ENCODE results near the gene IL22RA1.

The IL22RA1 gene

GRCh38 chr1:24138476-24139221 is 4.3 kb downstream of the IL22RA1 start:
- H3K4me3 ChIP-seq (ENCODE audit: low read length) = no peak overlapping the region
- no peak for TF ChIP-seq ZNF274 (IDR thresholded peaks at IDR 0.05; ENCODE audit: low read depth, low read length)

- H3K4me3 ChIP-seq (ENCODE audit: low read length) = no peak overlapping the region
- TF ChIP-seq ZNF274 (IDR thresholded peaks at IDR 0.05; ENCODE audit: low read depth, low read length) = no peak
Measured at GRCh38 chr1:24136956-24137539, 5.9 kb downstream of the IL22RA1 start.

GRCh38 chr1:24134376-24134775 is 8.6 kb downstream of the IL22RA1 start:
- H3K4me3 ChIP-seq (ENCODE audit: low read length) = no peak overlapping the region
- TF ChIP-seq ZNF274 (IDR thresholded peaks at IDR 0.05; ENCODE audit: low read depth, low read length) = no peak

GRCh38 chr1:24133819-24134218 is 9.1 kb downstream of the IL22RA1 start:
- TF ChIP-seq ZNF274 (IDR thresholded peaks at IDR 0.05; ENCODE audit: low read depth, low read length) = no peak
- H3K4me3 ChIP-seq (ENCODE audit: low read length) = no peak overlapping the region

- no peak overlapping the region for H3K4me3 ChIP-seq (ENCODE audit: low read length)
- no peak for TF ChIP-seq ZNF274 (IDR thresholded peaks at IDR 0.05; ENCODE audit: low read depth, low read length)
Measured at GRCh38 chr1:24130385-24130784, 12.6 kb downstream of the IL22RA1 start.

DNA sequence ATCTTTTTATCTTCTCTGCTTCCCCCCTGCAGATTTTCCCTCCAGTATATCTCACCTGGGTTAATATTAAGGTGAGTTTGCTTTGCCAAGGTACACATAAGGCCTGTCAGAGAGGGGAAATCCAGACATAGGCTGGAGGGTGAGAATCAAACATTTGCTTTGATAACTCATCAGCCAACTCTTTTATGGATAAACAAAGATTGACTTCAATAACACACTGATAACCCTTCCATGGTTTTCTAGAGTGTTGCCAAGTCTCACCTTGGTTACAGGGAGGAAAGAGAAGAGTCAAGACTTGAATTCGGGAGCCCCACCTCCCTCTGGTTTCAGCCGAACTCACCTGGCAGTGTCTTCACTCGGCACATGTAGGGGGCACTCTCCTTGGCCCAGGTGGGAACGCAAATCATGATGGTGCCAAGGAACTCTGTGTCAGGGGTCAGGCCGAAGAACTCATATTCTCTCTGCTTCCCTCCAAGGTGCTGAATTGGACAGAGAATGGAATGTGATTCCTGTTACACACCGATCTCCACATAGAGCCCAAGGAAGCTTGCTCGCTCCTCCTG is 15.1 kb downstream of the IL22RA1 start:
- TF ChIP-seq ZNF274 (IDR thresholded peaks at IDR 0.05; ENCODE audit: low read depth, low read length) = no peak

GRCh38 chr1:24127134-24127800 is 15.7 kb downstream of the IL22RA1 start:
- no peak overlapping the region for H3K4me3 ChIP-seq (ENCODE audit: low read length)
- TF ChIP-seq ZNF274 (IDR thresholded peaks at IDR 0.05; ENCODE audit: low read depth, low read length) = no peak

More for the DNA sequence above, 15.1 kb downstream of the IL22RA1 start:
- no peak overlapping the region for H3K4me3 ChIP-seq (ENCODE audit: low read length)

- TF ChIP-seq ZNF274 (IDR thresholded peaks at IDR 0.05; ENCODE audit: low read depth, low read length) = no peak
- H3K4me3 ChIP-seq (ENCODE audit: low read length) = no peak overlapping the region
Measured at GRCh38 chr1:24126672-24127023, 16.3 kb downstream of the IL22RA1 start.

DNA sequence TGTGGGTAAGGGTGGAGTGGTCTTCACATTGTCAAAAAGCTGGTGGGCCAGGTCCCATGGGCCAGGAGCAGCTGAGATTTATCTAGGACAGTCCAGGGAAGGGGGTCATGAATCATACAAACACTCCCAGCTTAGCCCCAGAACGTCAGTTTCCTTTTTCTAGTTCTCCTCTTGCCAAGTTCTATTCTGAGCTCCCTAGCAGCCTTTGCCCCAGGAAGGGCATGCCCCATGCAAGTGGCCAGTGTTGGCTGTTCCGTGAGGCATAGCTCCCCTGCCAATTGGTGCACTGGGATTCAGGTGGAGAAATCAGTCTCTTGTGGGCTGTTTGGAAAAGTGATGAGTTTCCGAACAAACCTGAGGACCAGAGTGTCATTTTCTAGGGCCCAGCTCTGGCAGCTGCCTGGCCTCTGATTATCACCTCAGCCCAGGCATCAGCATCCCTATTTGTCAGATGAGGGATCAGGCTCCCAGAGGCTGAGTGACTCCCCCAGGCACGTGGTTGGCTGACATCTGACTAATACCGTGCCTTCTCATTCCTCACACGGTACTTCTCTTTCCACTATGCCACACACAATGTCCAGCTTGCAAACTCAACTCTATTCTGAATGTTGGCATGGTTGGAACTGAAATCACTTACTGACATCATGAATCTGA is 16.8 kb downstream of the IL22RA1 start:
- TF ChIP-seq ZNF274 (IDR thresholded peaks at IDR 0.05; ENCODE audit: low read depth, low read length) = no peak
- H3K4me3 ChIP-seq (ENCODE audit: low read length) = no peak overlapping the region

DNA sequence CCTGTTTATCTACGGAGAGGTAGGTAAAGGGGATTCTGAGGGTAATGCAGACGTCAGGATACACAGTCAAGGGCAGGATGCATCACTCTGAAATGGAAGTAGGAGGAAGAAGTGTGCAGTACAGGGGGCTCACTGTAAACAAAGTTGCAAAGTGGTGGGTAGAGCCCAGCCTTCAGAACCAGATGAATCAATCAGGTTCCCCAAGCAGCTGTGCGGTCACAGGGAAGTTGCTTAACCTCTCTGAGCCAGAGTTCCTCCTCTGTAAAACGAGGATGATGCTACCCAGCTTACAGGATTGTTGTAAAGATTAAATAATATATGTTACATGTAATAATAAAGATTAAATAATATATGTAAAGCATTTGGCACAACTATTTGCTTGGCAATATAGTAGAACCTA is 17.5 kb downstream of the IL22RA1 start:
- no peak for TF ChIP-seq ZNF274 (IDR thresholded peaks at IDR 0.05; ENCODE audit: low read depth, low read length)

GRCh38 chr1:24124980-24125379 is 18.0 kb downstream of the IL22RA1 start:
- no peak overlapping the region for H3K4me3 ChIP-seq (ENCODE audit: low read length)
- no peak for TF ChIP-seq ZNF274 (IDR thresholded peaks at IDR 0.05; ENCODE audit: low read depth, low read length)

More for the DNA sequence above, 17.5 kb downstream of the IL22RA1 start:
- H3K4me3 ChIP-seq (ENCODE audit: low read length) = no peak overlapping the region

DNA sequence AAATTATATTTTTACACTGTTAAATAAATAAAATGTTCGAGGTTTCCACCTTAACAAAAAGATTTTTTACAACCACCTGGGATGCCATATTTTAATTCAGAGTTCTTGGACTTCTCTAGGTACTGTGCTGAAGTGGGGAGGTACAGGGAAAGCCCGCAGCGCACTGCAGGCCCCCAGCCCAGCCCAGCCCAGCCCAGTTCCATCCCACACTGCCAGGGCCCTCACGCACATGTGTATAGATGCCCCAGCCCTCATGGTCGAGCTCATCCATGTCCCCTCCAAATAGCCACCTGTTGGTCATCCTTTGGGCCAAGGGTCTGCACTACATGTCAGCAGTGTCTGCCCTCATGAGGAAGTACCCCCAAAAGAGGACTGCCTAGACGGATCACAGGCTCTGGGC is 19.3 kb downstream of the IL22RA1 start:
- no peak for TF ChIP-seq ZNF274 (IDR thresholded peaks at IDR 0.05; ENCODE audit: low read depth, low read length)
- H3K4me3 ChIP-seq (ENCODE audit: low read length) = no peak overlapping the region

DNA sequence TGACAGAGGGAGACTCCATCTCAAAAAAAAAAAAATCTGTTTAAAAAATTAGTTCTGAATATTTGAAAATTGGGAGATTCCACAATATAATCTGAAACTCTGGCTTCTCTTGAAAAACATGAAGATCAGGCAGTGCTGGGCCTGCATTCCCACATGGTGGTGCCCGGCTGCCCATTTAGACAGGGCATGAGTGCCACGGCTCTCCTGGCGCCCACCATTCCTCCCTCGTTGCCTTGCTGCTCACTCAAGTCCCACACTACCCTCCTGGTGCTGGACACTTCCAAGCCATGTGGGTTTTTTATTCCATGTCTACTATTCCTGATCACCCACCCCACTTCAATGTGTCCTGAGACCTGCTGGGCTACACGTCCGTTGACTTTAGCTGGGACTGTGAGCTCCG is 20.2 kb downstream of the IL22RA1 start:
- no peak for TF ChIP-seq ZNF274 (IDR thresholded peaks at IDR 0.05; ENCODE audit: low read depth, low read length)
- no peak overlapping the region for H3K4me3 ChIP-seq (ENCODE audit: low read length)

GRCh38 chr1:24121406-24121805 is 21.5 kb downstream of the IL22RA1 start:
- no peak for TF ChIP-seq ZNF274 (IDR thresholded peaks at IDR 0.05; ENCODE audit: low read depth, low read length)
- H3K4me3 ChIP-seq (ENCODE audit: low read length) = no peak overlapping the region

All from GM08714 (cell line).